HG02840 (cell line): ENCODE data around the gene FGD3.
A peak's percentile ranks its signal among the peaks of the same experiment; 100 is the strongest.

Source experiments
- ATAC-seq: cut with Tn5 transposase; IDR thresholded peaks from one replicate; pipeline ENCODE4 v1.9.1; 2021; ENCODE audit warnings: mild to moderate bottlenecking, moderate library complexity, moderate number of reproducible peaks; ENCODE audit not compliant: unreplicated experiment, low FRiP score

Gene FGD3

GRCh38 chr9:93064392-93065134, 117.2 kb downstream of the FGD3 start:
- ATAC-seq, result peak; percentile 79

- no peak for ATAC-seq
Measured at GRCh38 chr9:93065135-93065720, 117.9 kb downstream of the FGD3 start.

GRCh38 chr9:93066978-93067603, 119.8 kb downstream of the FGD3 start:
- no peak for ATAC-seq

- no peak for ATAC-seq
Measured at GRCh38 chr9:93068956-93069355, 121.6 kb downstream of the FGD3 start.

GRCh38 chr9:93071464-93071863, 124.1 kb downstream of the FGD3 start:
- ATAC-seq, result no peak

GRCh38 chr9:93072383-93072795, 125.1 kb downstream of the FGD3 start:
- no peak for ATAC-seq

- no peak for ATAC-seq
Measured at GRCh38 chr9:93076101-93076791, 128.9 kb downstream of the FGD3 start.

GRCh38 chr9:93076792-93077128, 129.4 kb downstream of the FGD3 start:
- ATAC-seq, result no peak

- ATAC-seq, result no peak
Measured at GRCh38 chr9:93077367-93077766, 130.0 kb downstream of the FGD3 start.

- ATAC-seq, result no peak
Measured at GRCh38 chr9:93077811-93078210, 130.5 kb downstream of the FGD3 start.

GRCh38 chr9:93079371-93079770, 132.0 kb downstream of the FGD3 start:
- ATAC-seq, result no peak

- ATAC-seq, result no peak
Measured at GRCh38 chr9:93080406-93080805, 133.1 kb downstream of the FGD3 start.

- ATAC-seq, result no peak
Measured at GRCh38 chr9:93081081-93081529, 133.8 kb downstream of the FGD3 start.

GRCh38 chr9:93081931-93082330, 134.6 kb downstream of the FGD3 start:
- no peak for ATAC-seq

- no peak for ATAC-seq
Measured at GRCh38 chr9:93082841-93083411, 135.6 kb downstream of the FGD3 start.

GRCh38 chr9:93083592-93084470, 136.5 kb downstream of the FGD3 start:
- ATAC-seq, result no peak

GRCh38 chr9:93084471-93084881, 137.2 kb downstream of the FGD3 start:
- no peak for ATAC-seq

- ATAC-seq, result no peak
Measured at GRCh38 chr9:93085676-93086075, 138.4 kb downstream of the FGD3 start.
